IMR-90 (cell line): Measurements from ENCODE around the gene SBK3. TPM values are rescaled to one million over a fixed set of nuclear protein-coding genes. Genes with fewer than 3 reads are reported as not detected.

ENCODE experiments used
- ATAC-seq: fragments of 200-7000 bp; cut with Tn5 transposase; 2 replicates; pipeline ENCODE4 v1.9.1; 2020; ENCODE audit warnings: low read depth, mild to moderate bottlenecking, moderate library complexity
- BruUV-seq: library from RNA; stranded (reverse); fragments of 400-500 nt; replicated peaks from 2 replicates; lab custom pipeline; 2021; lab: Mats Ljungman, UMichigan
- CTCF ChIA-PET: fragments of 300-600 bp; formaldehyde crosslinking; extraction: SDS; loops from one replicate; lab custom pipeline; 2021; ENCODE audit warnings: antibody characterized with exemption; lab: Yijun Ruan, JAX
- POLR2A ChIA-PET: fragments of 300-600 bp; sonication (Branson Sonifier 250); formaldehyde crosslinking; loops from one replicate; lab custom pipeline; 2022; ENCODE audit warnings: antibody characterized with exemption; ENCODE audit not compliant: unreplicated experiment; lab: Charles Lee
- DNase-seq: peaks from one replicate; pipeline ENCODE4 v3.0.0; 2013
- H2AFZ ChIP-seq: replicated peaks from 2 replicates; pipeline ENCODE3; 2013; ENCODE audit warnings: low read length, mild to moderate bottlenecking; ENCODE audit not compliant: poor library complexity
- H2AK5ac ChIP-seq: 2 replicates; pipeline ENCODE4 v1.6.1; 2013; ENCODE audit warnings: low read depth, low read length, inconsistent platforms
- H2AK9ac ChIP-seq: replicated peaks from 2 replicates; pipeline ENCODE3; 2013; ENCODE audit warnings: mild to moderate bottlenecking, low read depth, low read length, moderate library complexity; ENCODE audit not compliant: poor library complexity
- H2BK120ac ChIP-seq: 2 replicates; pipeline ENCODE4 v1.6.1; 2013; ENCODE audit warnings: low read depth, low read length, inconsistent platforms
- H2BK15ac ChIP-seq: 3 replicates; pipeline ENCODE4 v1.6.1; 2013; ENCODE audit warnings: low read depth, low read length, inconsistent platforms
- H2BK20ac ChIP-seq: 2 replicates; pipeline ENCODE4 v1.6.1; 2013; ENCODE audit warnings: low read depth, mild to moderate bottlenecking, inconsistent platforms, low read length, moderate library complexity
- H2BK5ac ChIP-seq: 2 replicates; pipeline ENCODE4 v1.6.1; 2013; ENCODE audit warnings: mild to moderate bottlenecking, low read depth, low read length, inconsistent platforms; ENCODE audit not compliant: poor library complexity, severe bottlenecking
- H3K14ac ChIP-seq: replicated peaks from 2 replicates; pipeline ENCODE4 v1.6.1; 2013; ENCODE audit warnings: low read depth, low read length, inconsistent platforms
- H3K18ac ChIP-seq: 2 replicates; pipeline ENCODE4 v1.6.1; 2013; ENCODE audit warnings: low read depth, low read length, control low read depth
- H3K23ac ChIP-seq: 2 replicates; pipeline ENCODE4 v1.6.1; 2013; ENCODE audit warnings: low read depth, low read length, inconsistent platforms
- H3K27ac ChIP-seq: 2 replicates; pipeline ENCODE4 v1.5.1; 2013; ENCODE audit warnings: mild to moderate bottlenecking, control low read depth, low read length; ENCODE audit not compliant: insufficient read depth
- H3K27me3 ChIP-seq: 2 replicates; pipeline ENCODE4 v1.6.1; 2013; ENCODE audit warnings: low read length; ENCODE audit not compliant: control insufficient read depth, insufficient read depth
- H3K36me3 ChIP-seq: 2 replicates; pipeline ENCODE4 v1.6.1; 2013; ENCODE audit warnings: low read length, mixed read lengths; ENCODE audit not compliant: control insufficient read depth, insufficient read depth
- H3K4ac ChIP-seq: 2 replicates; pipeline ENCODE4 v1.6.1; 2013; ENCODE audit warnings: low read depth, low read length, inconsistent platforms
- H3K4me1 ChIP-seq: 2 replicates; pipeline ENCODE4 v1.6.1; 2013; ENCODE audit warnings: low read length, mixed read lengths; ENCODE audit not compliant: control insufficient read depth, insufficient read depth
- H3K4me2 ChIP-seq: 2 replicates; pipeline ENCODE4 v1.6.1; 2013; ENCODE audit warnings: low read depth, mild to moderate bottlenecking, control low read depth, low read length, moderate library complexity
- H3K4me3 ChIP-seq: 2 replicates; pipeline ENCODE4 v1.5.1; 2013; ENCODE audit warnings: low read depth, mild to moderate bottlenecking, control low read depth, low read length, moderate library complexity; ENCODE audit not compliant: insufficient read depth
- H3K56ac ChIP-seq: 2 replicates; pipeline ENCODE4 v1.6.1; 2013; ENCODE audit warnings: low read length, inconsistent platforms; ENCODE audit not compliant: insufficient read depth; ENCODE audit errors: extremely low read depth
- H3K79me1 ChIP-seq, 2 experiments: 2 replicates each; pipeline ENCODE4 v1.6.1; 2013; ENCODE audit warnings: low read length in 2 of 2, inconsistent platforms in 1 of 2, low read depth in 1 of 2
- H3K9ac ChIP-seq: 2 replicates; pipeline ENCODE4 v1.6.1; 2013; ENCODE audit warnings: low read depth, low read length, control low read depth
- H3K9me1 ChIP-seq: 2 replicates; pipeline ENCODE4 v1.6.1; 2013; ENCODE audit warnings: low read length, inconsistent platforms; ENCODE audit not compliant: insufficient read depth
- H3K9me3 ChIP-seq: 2 replicates; pipeline ENCODE4 v1.6.1; 2013; ENCODE audit warnings: low read length; ENCODE audit not compliant: control insufficient read depth, insufficient read depth
- H4K20me1 ChIP-seq: 2 replicates; pipeline ENCODE4 v1.6.1; 2013; ENCODE audit warnings: low read length, inconsistent platforms; ENCODE audit not compliant: insufficient read depth
- H4K5ac ChIP-seq: 2 replicates; pipeline ENCODE4 v1.6.1; 2013; ENCODE audit warnings: mild to moderate bottlenecking, low read depth, low read length, control low read depth
- H4K8ac ChIP-seq, 2 experiments: 2 replicates each; pipeline ENCODE4 v1.6.1; 2013; ENCODE audit warnings: low read depth in 2 of 2, low read length in 2 of 2, control low read depth in 1 of 2, inconsistent platforms in 1 of 2
- H4K91ac ChIP-seq: 2 replicates; pipeline ENCODE4 v1.6.1; 2013; ENCODE audit warnings: low read depth, low read length, inconsistent platforms; ENCODE audit not compliant: insufficient read depth
- BHLHE40 ChIP-seq: fragments of 150-350 bp; IDR thresholded peaks from 2 replicates; pipeline ENCODE4 v1.6.1; 2016; ENCODE audit warnings: mild to moderate bottlenecking, low read depth, low read length
- CEBPB ChIP-seq: IDR thresholded peaks from 2 replicates; pipeline ENCODE4 v1.6.1; 2012; ENCODE audit warnings: low read depth, low read length, improper control_type of control experiment
- CHD1 ChIP-seq: IDR thresholded peaks from 2 replicates; pipeline ENCODE4 v1.6.1; 2012; ENCODE audit warnings: low read depth, low read length, improper control_type of control experiment
- CTCF ChIP-seq: conservative IDR thresholded peaks from 2 replicates; pipeline ENCODE4 v1.5.1; 2012; ENCODE audit warnings: mild to moderate bottlenecking, low read depth, low read length, improper control_type of control experiment
- ELK1 ChIP-seq: fragments of 150-350 bp; IDR thresholded peaks from 2 replicates; pipeline ENCODE4 v1.6.1; 2016; ENCODE audit warnings: low read depth, mild to moderate bottlenecking, low read length, moderate library complexity, borderline replicate concordance
- FOS ChIP-seq: fragments of 150-350 bp; IDR thresholded peaks from 2 replicates; pipeline ENCODE4 v1.6.1; 2016; ENCODE audit warnings: low read depth, low read length
- MAFK ChIP-seq: IDR thresholded peaks from 2 replicates; pipeline ENCODE4 v1.6.1; 2012; ENCODE audit warnings: low read depth, low read length, improper control_type of control experiment
- MAZ ChIP-seq: IDR thresholded peaks from 2 replicates; pipeline ENCODE4 v1.6.1; 2012; ENCODE audit warnings: low read depth, mild to moderate bottlenecking, low read length, improper control_type of control experiment, moderate library complexity, borderline replicate concordance
- MXI1 ChIP-seq: IDR thresholded peaks from 2 replicates; pipeline ENCODE4 v1.6.1; 2012; ENCODE audit warnings: low read depth, mild to moderate bottlenecking, low read length, moderate library complexity, borderline replicate concordance
- NFE2L2 ChIP-seq: fragments of 150-350 bp; IDR thresholded peaks from 2 replicates; pipeline ENCODE4 v1.6.1; 2016; ENCODE audit warnings: low read depth, mild to moderate bottlenecking, low read length
- POLR2A ChIP-seq: IDR thresholded peaks from 2 replicates; pipeline ENCODE4 v1.6.1; 2012; ENCODE audit warnings: mild to moderate bottlenecking, low read depth, low read length
- RAD21 ChIP-seq: IDR thresholded peaks from 2 replicates; pipeline ENCODE4 v1.6.1; 2012; ENCODE audit warnings: low read length, improper control_type of control experiment
- RCOR1 ChIP-seq: IDR thresholded peaks from 2 replicates; pipeline ENCODE4 v1.6.1; 2012; ENCODE audit warnings: mild to moderate bottlenecking, low read length, improper control_type of control experiment; ENCODE audit not compliant: insufficient replicate concordance
- RFX5 ChIP-seq: IDR thresholded peaks from 2 replicates; pipeline ENCODE4 v1.8.0; 2012; ENCODE audit warnings: low read depth, mild to moderate bottlenecking, low read length, moderate library complexity
- SMC3 ChIP-seq: fragments of 150-350 bp; IDR thresholded peaks from 2 replicates; pipeline ENCODE4 v1.6.1; 2016; ENCODE audit warnings: low read depth, mild to moderate bottlenecking, antibody characterized with exemption, low read length, moderate library complexity
- USF2 ChIP-seq: fragments of 150-350 bp; IDR thresholded peaks from 2 replicates; pipeline ENCODE4 v1.6.1; 2017; ENCODE audit warnings: mild to moderate bottlenecking, antibody characterized with exemption, low read length, low read depth
- WGBS, 2 experiments: methylation state at CpG; one replicate each; pipeline versions ENCODE4 v1.1.5 to v1.1.7; 2013; ENCODE audit warnings: missing lambda C conversion rate in 2 of 2; ENCODE audit not compliant: insufficient read length in 1 of 2; ENCODE audit errors: extremely low coverage in 2 of 2; 5-methylcytosine and 5-hydroxymethylcytosine counted together
- dilution Hi-C: fragments of 300-500 bp; cut with HindIII; formaldehyde crosslinking; loops from one replicate; pipeline ENCODE4 v1.14.3; 2018; ENCODE audit warnings: low sequenced_read_pairs; ENCODE audit not compliant: unreplicated experiment
- in situ Hi-C: fragments of 300-500 bp; cut with MboI; formaldehyde crosslinking; loops from 3 replicates; pipeline ENCODE4 v1.14.3; 2019; ENCODE audit warnings: low sequenced_read_pairs, inconsistent platforms, mixed read lengths
- intact Hi-C: fragments of 100-400 bp; cut with micrococcal nuclease; formaldehyde crosslinking; loops from 2 replicates; pipeline ENCODE4 v1.10.0; 2022
- polyA plus RNA-seq, 3 experiments: library from polyadenylated mRNA; depleted of rRNA; stranded (reverse); fragments of >200 nt; gene quantifications; 2 replicates each; pipeline ENCODE4 v1.2.3, GENCODE V29; 2012; ENCODE audit warnings: low replicate concordance in 1 of 3
- total RNA-seq: library from RNA; depleted of rRNA; stranded (reverse); fragments of >200 nt; gene quantifications from 2 replicates; pipeline ENCODE4 v1.2.3, GENCODE V29; 2012

The SBK3 gene
- total and polyA plus RNA-seq, 2 of the 4 experiments (the other 2 are of a cell fraction), result 0.05 to 0.18 TPM

- 98 to 100% methylated on average over 3 to 6 of the region's 9 CpGs for WGBS, 2 experiments
- dilution Hi-C loops, result no loop called here
- no peak overlapping the region for H4K8ac ChIP-seq
These were observed 43.0 kb downstream of the SBK3 start for GRCh38 chr19:55502197-55502952.

More at GRCh38 chr19:55502197-55502952, 43.0 kb downstream of the SBK3 start:
- Histone ChIP-seq H3K9ac (no peak overlapping the region), H3K27ac (no peak overlapping the region), H3K23ac (no peak overlapping the region), H2BK15ac (no peak overlapping the region), H2BK20ac (no peak overlapping the region), H2AFZ (no peak overlapping the region), H2AK5ac (no peak overlapping the region), H3K14ac (no peak overlapping the region), H3K4ac (no peak overlapping the region), H2AK9ac (no peak overlapping the region), H3K4me2 (no peak overlapping the region), H4K5ac (no peak overlapping the region), H3K9me1 (no peaks in the 10 kb centered on the region), H2BK120ac (no peak overlapping the region), H3K27me3 (no peaks in the 10 kb centered on the region), H3K18ac (no peak overlapping the region), H4K91ac (no peak overlapping the region), H2BK5ac (no peak overlapping the region), H3K4me1 (no peaks in the 10 kb centered on the region), H3K36me3 (peaks cover 10% of the 10 kb centered on the region; the same call in 1 of the 2 replicates), H3K79me1 (no peaks in the 10 kb centered on the region), H4K20me1 (no peaks in the 10 kb centered on the region), H3K56ac (no peak overlapping the region), H3K9me3 (no peaks in the 10 kb centered on the region), H3K4me3 (no peak overlapping the region)
- TF ChIP-seq CTCF (no peak), RAD21 (no peak), POLR2A (no peak), RFX5 (no peak), ELK1 (no peak), FOS (no peak), MAZ (no peak), USF2 (no peak), RCOR1 (no peak), CHD1 (no peak), MXI1 (no peak), MAFK (no peak), CEBPB (no peak), BHLHE40 (no peak), SMC3 (no peak), NFE2L2 (no peak)
- DNase-seq, result no peak
- ATAC-seq, result no peak
- ChIA-PET POLR2A (no interaction called here), CTCF (no interaction called here)
- in situ Hi-C loops, result no loop called here
- intact Hi-C loops, result loop anchor here (5.0 kb wide), 1 partner anchor 95 kb away; the partner anchor contains the start of gene UBE2S
- BruUV-seq, result no TSS peak
